Tibial artery (tissue), 4 donors: Measurements from ENCODE around the gene TACR2.

Experiments used
- DNase-seq, 2 donors: peaks; one replicate each; pipeline ENCODE4 v3.0.0-alpha.2; 2019
- H3K27ac ChIP-seq, 2 donors: fragments of 200-600 bp; sonication (generic) in 1 of 2; 1 replicate in 1 of 2; 2 replicates in 1 of 2; pipeline ENCODE4 v1.5.1; 2018 to 2019; ENCODE audit warnings: mild to moderate bottlenecking in 1 of 2
- H3K27me3 ChIP-seq, 2 donors: fragments of 200-600 bp; sonication (generic) in 1 of 2; one replicate each; pipeline versions ENCODE4 v1.5.1 to v1.6.0; 2016 to 2019
- H3K36me3 ChIP-seq, 3 donors: fragments of 200-600 bp; sonication (generic) in 2 of 3; one replicate each; pipeline ENCODE4 v1.5.1; 2016 to 2019; ENCODE audit warnings: mild to moderate bottlenecking in 2 of 3
- H3K4me1 ChIP-seq, 4 donors: fragments of 200-600 bp; sonication (generic) in 2 of 4; 1 replicate in 3 of 4; 2 replicates in 1 of 4; pipeline ENCODE4 v1.5.1; 2016 to 2019
- H3K4me3 ChIP-seq, 2 donors: fragments of 200-600 bp; sonication (generic) in 1 of 2; 1 replicate in 1 of 2; 2 replicates in 1 of 2; pipeline ENCODE4 v1.5.1; 2018 to 2019; ENCODE audit warnings: mild to moderate bottlenecking in 2 of 2
- H3K9me3 ChIP-seq, 3 donors: fragments of 200-600 bp; sonication (generic) in 1 of 3; one replicate each; pipeline ENCODE4 v1.5.1; 2016 to 2019
- CTCF ChIP-seq, 2 experiments: fragments of 200-600 bp in 1 of 2; fragments of 450-650 bp in 1 of 2; IDR thresholded peaks; one replicate each; pipeline ENCODE4 v1.5.1; 2017 to 2019; ENCODE audit warnings: antibody characterized with exemption in 2 of 2, mild to moderate bottlenecking in 1 of 2, moderate library complexity in 1 of 2
- intact Hi-C: fragments of 100-400 bp; cut with DNase I; formaldehyde crosslinking; loops from one replicate; pipeline ENCODE4 v1.15.0; 2023; ENCODE audit warnings: low total_unique reads

TACR2 gene

DNA sequence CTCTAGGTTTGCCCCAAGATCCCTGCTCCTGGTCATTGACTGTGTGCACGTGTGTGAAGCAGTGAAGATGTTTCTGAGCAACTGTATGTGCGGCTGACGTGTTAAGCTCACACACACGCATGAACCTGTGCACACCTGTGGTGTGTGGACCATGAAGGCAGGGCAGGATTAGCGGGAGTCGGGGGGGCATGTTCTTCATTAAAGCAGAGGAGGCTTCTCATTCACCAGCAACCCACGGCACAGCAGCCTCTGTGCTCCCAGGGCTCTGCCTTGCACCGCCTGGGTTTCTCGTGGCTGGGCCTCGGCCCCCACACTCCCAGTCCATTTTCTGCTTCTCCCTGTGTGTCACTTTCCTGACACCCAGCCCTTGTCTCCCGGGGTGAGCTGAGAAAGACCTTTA, 824 bp upstream of the TACR2 start:
- H3K27me3 ChIP-seq: no peaks in the 10 kb centered on the region
- intact Hi-C loops: loop anchor here (10.0 kb wide), 1 partner anchor 217 kb away; the partner anchor contains the start of gene FAM241B
- H3K36me3 ChIP-seq: no peaks in the 10 kb centered on the region
- DNase-seq: no peak
- H3K9me3 ChIP-seq: no peaks in the 10 kb centered on the region
- H3K4me3 ChIP-seq: no peak overlapping the region
- no peak for TF ChIP-seq CTCF (IDR thresholded peaks at IDR 0.05)
- H3K4me1 ChIP-seq: peaks cover 0 to 23% (median 12%) of the 10 kb centered on the region in 4 donors
- no peak overlapping the region for H3K27ac ChIP-seq

DNA sequence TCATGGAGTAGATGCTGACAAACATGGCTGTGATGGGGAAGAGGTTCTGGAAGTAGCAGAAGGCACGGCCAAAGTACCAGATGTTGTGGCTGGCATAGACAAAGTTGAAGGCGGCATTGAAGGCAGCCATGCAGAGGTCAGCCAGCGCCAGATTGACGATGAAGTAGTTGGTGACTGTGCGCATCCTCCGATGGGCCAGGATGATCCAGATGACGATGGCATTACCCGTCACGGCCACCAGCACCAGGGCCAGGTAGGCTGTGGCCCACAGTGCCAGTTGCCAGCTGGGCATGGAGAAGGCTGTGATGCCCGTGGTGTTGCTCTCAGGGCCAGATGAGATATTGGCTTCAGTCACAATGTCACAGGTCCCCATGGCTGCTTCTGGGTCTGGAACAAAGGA, 767 bp downstream of the TACR2 start:
- TF ChIP-seq CTCF (IDR thresholded peaks at IDR 0.05): no peak
- no peak for DNase-seq
- no peak overlapping the region for H3K4me3 ChIP-seq
- H3K9me3 ChIP-seq: no peaks in the 10 kb centered on the region
- H3K27ac ChIP-seq: peak overlapping the region; percentile 27 to 34
- H3K36me3 ChIP-seq: no peaks in the 10 kb centered on the region
- intact Hi-C loops: loop anchor here (10.0 kb wide), 1 partner anchor 219 kb away; the partner anchor contains the start of gene FAM241B
- no peaks in the 10 kb centered on the region for H3K27me3 ChIP-seq
- peaks cover 0 to 24% (median 12%) of the 10 kb centered on the region in 4 donors for H3K4me1 ChIP-seq

DNA sequence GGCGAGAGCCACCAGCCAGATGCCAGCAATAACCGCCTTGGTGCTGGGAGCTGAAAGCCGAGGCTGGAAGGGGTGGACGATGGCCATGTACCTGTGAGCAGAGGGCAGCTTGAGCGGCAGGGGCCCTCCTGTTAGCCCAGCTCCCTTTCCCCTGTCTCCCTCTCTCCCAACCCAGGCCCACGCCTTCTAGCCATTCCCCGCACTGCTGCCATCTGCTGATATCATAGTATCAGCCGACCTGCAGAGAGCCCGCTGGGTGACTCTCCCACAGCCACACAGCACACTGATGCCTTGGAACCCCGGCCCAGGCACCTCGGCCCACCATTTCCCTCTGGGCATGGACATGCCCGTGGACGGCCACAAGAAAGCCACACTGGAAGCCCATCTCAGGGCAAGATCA, 1.7 kb downstream of the TACR2 start:
- Histone ChIP-seq H3K4me3 (no peak overlapping the region), H3K36me3 (no peaks in the 10 kb centered on the region), H3K4me1 (peaks cover 0 to 24% (median 12%) of the 10 kb centered on the region in 4 donors), H3K27me3 (no peaks in the 10 kb centered on the region), H3K27ac (no peak overlapping the region), H3K9me3 (no peaks in the 10 kb centered on the region)
- TF ChIP-seq CTCF (IDR thresholded peaks at IDR 0.05): no peak
- intact Hi-C loops: loop anchor here (10.0 kb wide), 1 partner anchor 220 kb away; the partner anchor contains the start of gene FAM241B
- no peak for DNase-seq

DNA sequence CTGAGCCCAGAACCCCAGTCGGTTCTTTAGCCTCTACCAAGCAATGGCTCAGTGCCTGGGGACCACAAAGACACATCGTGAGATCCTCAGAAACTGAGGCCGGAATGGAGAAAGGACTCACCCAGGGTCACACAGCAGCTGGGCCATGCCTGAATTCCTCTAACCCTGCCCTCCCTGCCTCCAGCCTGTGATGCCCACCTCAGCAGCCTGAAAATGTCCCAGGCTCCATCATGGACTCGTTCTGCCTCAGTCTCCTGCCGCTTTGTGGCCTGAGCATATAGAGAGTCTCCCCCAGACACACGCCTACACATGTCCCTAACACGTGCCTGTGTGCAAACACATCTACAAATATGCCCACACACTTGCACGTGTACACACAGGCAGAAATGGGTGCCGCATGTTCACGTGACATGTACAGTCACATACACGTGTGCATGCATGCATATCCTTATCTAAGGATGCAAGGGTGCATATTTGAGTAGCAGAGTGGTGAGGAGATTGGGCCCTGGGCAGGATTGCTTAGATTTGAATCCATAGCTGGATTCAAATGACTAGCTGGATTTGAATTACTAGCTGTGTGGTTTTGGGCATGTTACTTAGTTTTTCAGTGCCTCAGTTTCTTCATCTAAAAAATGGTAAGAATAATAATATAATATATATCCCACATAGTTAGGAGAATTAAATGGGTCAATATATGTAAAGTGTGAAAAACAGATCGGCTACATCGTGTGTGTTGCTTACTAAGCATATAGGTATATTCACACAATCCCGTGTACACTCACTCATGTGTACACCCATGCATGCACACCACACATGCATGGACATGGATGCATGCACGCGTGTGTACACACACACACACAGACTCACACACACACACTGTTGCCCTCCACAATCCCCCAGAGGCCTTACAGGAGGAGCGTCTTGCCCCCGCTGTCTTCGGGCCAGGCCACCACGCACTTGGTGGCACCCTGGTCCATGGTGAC, 2.4 kb downstream of the TACR2 start:
- H3K27me3 ChIP-seq: no peaks in the 10 kb centered on the region
- DNase-seq: no peak
- H3K27ac ChIP-seq: no peak overlapping the region
- TF ChIP-seq CTCF (IDR thresholded peaks at IDR 0.05): no peak
- peaks cover 0 to 24% (median 12%) of the 10 kb centered on the region in 4 donors for H3K4me1 ChIP-seq
- intact Hi-C loops: loop anchor here (10.0 kb wide), 1 partner anchor 220 kb away; the partner anchor contains the start of gene FAM241B
- H3K36me3 ChIP-seq: no peaks in the 10 kb centered on the region
- H3K4me3 ChIP-seq: no peak overlapping the region
- no peaks in the 10 kb centered on the region for H3K9me3 ChIP-seq

GRCh38 chr10:69413221-69413865, 3.4 kb downstream of the TACR2 start:
- H3K4me1 ChIP-seq: peaks cover 2 to 25% (median 16%) of the 10 kb centered on the region in 4 donors
- TF ChIP-seq CTCF (IDR thresholded peaks at IDR 0.05): peak; percentile 66 to 73
- DNase-seq: peak; percentile 87 to 88
- H3K27ac ChIP-seq: peak overlapping the region; percentile 56 to 64
- no peaks in the 10 kb centered on the region for H3K9me3 ChIP-seq
- no peak overlapping the region for H3K4me3 ChIP-seq
- H3K27me3 ChIP-seq: no peaks in the 10 kb centered on the region
- no peaks in the 10 kb centered on the region for H3K36me3 ChIP-seq
- intact Hi-C loops: loop anchor here (10.0 kb wide), 1 partner anchor 221 kb away; the partner anchor contains the start of gene FAM241B
